Ectodermal cell (in vitro differentiated cells): ENCODE measurements around the gene ZNF628. TPM values are rescaled to one million over a fixed set of nuclear protein-coding genes. Genes with fewer than 3 reads are reported as not detected.

ENCODE experiments used
- H3K27ac ChIP-seq: 2 replicates; pipeline ENCODE4 v1.7.0; 2013; ENCODE audit warnings: mild to moderate bottlenecking, low read depth, low read length; ENCODE audit not compliant: insufficient read depth, poor library complexity, severe bottlenecking
- H3K27me3 ChIP-seq: 2 replicates; pipeline ENCODE4 v1.7.0; 2013; ENCODE audit warnings: mild to moderate bottlenecking, low read length; ENCODE audit not compliant: insufficient read depth, control insufficient read depth, poor library complexity, severe bottlenecking
- H3K36me3 ChIP-seq: one replicate; pipeline ENCODE4 v1.7.0; 2013; ENCODE audit warnings: low read length; ENCODE audit not compliant: control insufficient read depth, insufficient read depth
- H3K4me1 ChIP-seq: one replicate; pipeline ENCODE4 v1.7.0; 2013; ENCODE audit warnings: low read length; ENCODE audit not compliant: control insufficient read depth, insufficient read depth
- H3K4me3 ChIP-seq: 2 replicates; pipeline ENCODE4 v1.7.0; 2013; ENCODE audit warnings: low read depth, low read length, control low read depth; ENCODE audit not compliant: insufficient read depth
- H3K9me3 ChIP-seq: 2 replicates; pipeline ENCODE4 v1.7.0; 2013; ENCODE audit warnings: mild to moderate bottlenecking, low read length, moderate library complexity; ENCODE audit not compliant: control insufficient read depth
- WGBS, 2 experiments: methylation state at CpG; one replicate each; pipeline ENCODE4 v1.1.7; 2013; ENCODE audit warnings: missing lambda C conversion rate in 2 of 2; 5-methylcytosine and 5-hydroxymethylcytosine counted together
- polyA plus RNA-seq, 4 experiments: library from polyadenylated mRNA; stranded (reverse); fragments of 50-300 nt; gene quantifications; one replicate each; pipeline ENCODE4 v1.2.3, GENCODE V29; 2013

The ZNF628 gene
- polyA plus RNA-seq (2013, experiment 1 of 4), result 9.0 TPM
- 10.6 TPM for polyA plus RNA-seq (2013, experiment 2 of 4)
- 9.4 TPM for polyA plus RNA-seq (2013, experiment 3 of 4)
- polyA plus RNA-seq (2013, experiment 4 of 4), result 9.4 TPM

DNA sequence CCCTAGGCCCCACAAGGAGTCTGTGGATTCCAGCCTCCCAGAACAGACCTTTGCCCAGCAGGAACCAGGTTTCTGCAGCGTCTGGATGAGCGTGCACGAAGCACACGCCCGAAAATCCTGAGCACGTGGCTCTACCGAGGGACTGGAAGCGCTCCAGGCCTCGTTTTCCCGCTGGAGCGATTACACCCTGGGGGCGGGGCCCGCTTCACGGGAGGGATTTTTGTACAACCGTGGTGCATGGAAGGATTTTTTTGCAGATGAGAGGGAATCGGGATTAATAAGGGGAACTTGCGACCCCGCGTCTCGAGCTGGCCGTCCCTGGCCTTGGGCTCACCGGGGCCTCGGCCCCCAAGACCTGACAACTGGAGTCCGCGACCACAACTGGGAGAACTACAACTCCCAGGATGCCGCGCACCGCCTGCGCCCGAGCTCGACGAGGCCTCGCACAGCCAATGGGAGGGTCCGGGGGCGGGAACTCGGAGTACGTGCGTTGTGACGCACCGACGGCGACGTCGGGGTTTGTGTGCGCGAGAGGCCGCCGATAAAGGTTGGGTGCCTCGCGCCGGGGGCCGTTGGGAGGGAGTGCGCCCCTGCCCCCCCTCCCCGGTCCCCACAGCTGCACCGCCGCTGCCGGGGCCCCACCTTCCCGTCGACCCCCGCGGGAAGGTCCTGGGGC, at the start of gene ZNF628:
TSS of gene ZNF628 (plus strand) at position 518 of the 676 bp plus-strand sequence. CDS start 3,294 bp downstream, outside the sequence.
- H3K27me3 ChIP-seq, result no peaks in the 10 kb centered on the region
- H3K9me3 ChIP-seq, result no peaks in the 10 kb centered on the region
- H3K36me3 ChIP-seq, result no peaks in the 10 kb centered on the region
- peak within 1 kb of the TSS; percentile 58 for H3K27ac ChIP-seq
- WGBS, 2 experiments, result 2% methylated on average over 54 of the region's 61 CpGs
- H3K4me3 ChIP-seq, result peak within 1 kb of the TSS; percentile 69
- H3K4me1 ChIP-seq, result peaks cover 19% of the 10 kb centered on the region

DNA sequence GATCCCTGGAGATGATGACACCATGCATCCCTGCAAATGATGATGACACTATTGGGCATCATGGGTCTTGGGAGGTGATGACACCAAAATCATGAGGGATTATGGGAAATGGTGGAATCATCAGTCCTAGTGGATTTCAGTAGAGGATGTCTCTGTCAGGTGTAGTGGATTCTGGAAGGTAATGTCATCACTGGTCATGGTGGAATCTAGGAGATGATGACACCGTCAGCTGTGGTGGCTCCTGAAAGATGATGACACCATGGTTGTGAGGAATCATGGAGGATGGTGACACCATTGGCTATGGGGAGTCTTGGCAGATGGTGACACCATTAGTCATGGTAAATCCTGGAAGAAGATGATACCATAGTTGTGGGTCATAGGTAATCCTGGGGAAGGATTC, 45.2 kb upstream of the ZNF628 start:
- no peaks in the 10 kb centered on the region for H3K27me3 ChIP-seq
- no peaks in the 10 kb centered on the region for H3K36me3 ChIP-seq
- H3K4me1 ChIP-seq, result no peaks in the 10 kb centered on the region
- H3K4me3 ChIP-seq, result no peak overlapping the region
- H3K27ac ChIP-seq, result no peak overlapping the region
- WGBS, 2 experiments, result 89 to 91% methylated on average over 1 of the region's 1 CpG
- H3K9me3 ChIP-seq, result no peaks in the 10 kb centered on the region

DNA sequence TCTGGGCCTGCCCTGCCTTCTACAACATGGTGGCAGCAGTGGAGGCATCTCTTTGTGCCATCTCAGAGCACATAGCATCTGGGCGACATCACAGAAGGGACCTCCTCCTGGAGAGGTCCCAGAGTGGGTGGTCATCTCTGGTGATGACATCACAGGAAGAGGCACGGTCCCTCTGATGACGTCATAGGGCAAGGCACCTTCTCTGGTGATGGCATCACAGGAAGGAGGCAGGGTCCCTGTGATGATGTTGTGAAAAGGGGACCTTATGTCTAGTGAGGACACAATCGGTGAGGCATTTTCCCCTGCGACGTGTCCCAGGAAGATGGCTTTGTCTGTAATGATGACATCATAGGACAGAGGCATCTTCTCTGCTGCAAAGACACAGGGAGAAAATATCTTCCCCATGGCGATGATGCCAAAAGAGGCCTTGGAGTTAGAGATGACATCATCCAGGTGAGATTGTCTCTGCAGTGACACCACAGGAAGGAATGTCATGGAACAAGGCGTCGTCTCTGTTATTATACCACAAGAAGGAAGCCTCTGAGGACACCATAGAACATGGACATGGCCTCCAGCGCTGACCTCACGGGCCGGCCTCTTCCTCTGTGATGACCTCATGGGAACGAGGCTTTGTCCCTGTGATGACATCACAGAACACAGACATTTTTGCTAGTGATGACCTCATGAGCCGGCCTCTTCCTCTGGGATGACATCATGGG, 44.0 kb upstream of the ZNF628 start:
- Histone ChIP-seq H3K4me3 (no peak overlapping the region), H3K27ac (no peak overlapping the region), H3K4me1 (no peaks in the 10 kb centered on the region), H3K9me3 (no peaks in the 10 kb centered on the region), H3K27me3 (no peaks in the 10 kb centered on the region), H3K36me3 (no peaks in the 10 kb centered on the region)
- WGBS, 2 experiments, result 89 to 90% methylated on average over 14 of the region's 14 CpGs

GRCh38 chr19:55433292-55433691, 43.1 kb upstream of the ZNF628 start:
- Histone ChIP-seq H3K4me1 (no peaks in the 10 kb centered on the region), H3K9me3 (no peaks in the 10 kb centered on the region), H3K27me3 (peaks cover 7% of the 10 kb centered on the region), H3K27ac (no peak overlapping the region), H3K36me3 (no peaks in the 10 kb centered on the region), H3K4me3 (no peak overlapping the region)
- 87 to 89% methylated on average over 48 of the region's 48 CpGs for WGBS, 2 experiments

- Histone ChIP-seq H3K27ac (no peak overlapping the region), H3K27me3 (peaks cover 19% of the 10 kb centered on the region), H3K4me1 (no peaks in the 10 kb centered on the region), H3K36me3 (no peaks in the 10 kb centered on the region), H3K4me3 (no peak overlapping the region), H3K9me3 (no peaks in the 10 kb centered on the region)
- 83 to 84% methylated on average over 4 of the region's 4 CpGs for WGBS, 2 experiments
These were observed 42.0 kb upstream of the ZNF628 start for GRCh38 chr19:55434356-55434919.

GRCh38 chr19:55435020-55435419, 41.4 kb upstream of the ZNF628 start:
- H3K27ac ChIP-seq, result no peak overlapping the region
- H3K27me3 ChIP-seq, result peaks cover 25% of the 10 kb centered on the region
- no peaks in the 10 kb centered on the region for H3K36me3 ChIP-seq
- H3K9me3 ChIP-seq, result no peaks in the 10 kb centered on the region
- WGBS, 2 experiments, result 78 to 92% methylated on average over 4 of the region's 4 CpGs
- H3K4me1 ChIP-seq, result peaks cover under 1% of the 10 kb centered on the region
- H3K4me3 ChIP-seq, result no peak overlapping the region

GRCh38 chr19:55436847-55437246, 39.6 kb upstream of the ZNF628 start:
- no peak overlapping the region for H3K27ac ChIP-seq
- H3K4me3 ChIP-seq, result no peak overlapping the region
- H3K4me1 ChIP-seq, result peaks cover 17% of the 10 kb centered on the region
- no peaks in the 10 kb centered on the region for H3K36me3 ChIP-seq
- WGBS, 2 experiments, result 41% methylated on average over 8 of the region's 8 CpGs
- no peaks in the 10 kb centered on the region for H3K9me3 ChIP-seq
- peaks cover 43% of the 10 kb centered on the region for H3K27me3 ChIP-seq

DNA sequence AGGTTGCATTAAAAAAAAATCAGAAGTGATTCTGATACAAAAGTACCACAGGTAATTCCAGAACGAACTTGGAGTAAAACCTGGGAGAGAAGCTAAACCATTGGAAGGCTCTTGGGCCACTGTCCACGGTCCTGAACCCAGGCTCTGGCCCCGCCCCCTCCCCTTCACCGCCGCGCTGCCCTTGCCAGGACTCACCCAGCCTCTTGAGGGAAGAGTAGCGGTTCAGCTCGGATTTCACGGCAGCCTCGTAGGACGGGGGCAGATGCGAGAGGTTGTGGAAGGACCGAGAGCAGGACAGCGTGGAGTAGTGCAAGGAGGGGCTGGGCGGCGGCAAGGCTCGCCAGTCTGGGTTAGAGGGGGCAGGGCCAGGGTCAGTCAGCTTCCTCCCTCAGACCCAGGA, 39.0 kb upstream of the ZNF628 start:
- H3K27ac ChIP-seq, result no peak overlapping the region
- H3K4me1 ChIP-seq, result peaks cover 17% of the 10 kb centered on the region
- no peak overlapping the region for H3K4me3 ChIP-seq
- H3K27me3 ChIP-seq, result peaks cover 49% of the 10 kb centered on the region
- WGBS, 2 experiments, result 2 to 3% methylated on average over 17 of the region's 17 CpGs
- no peaks in the 10 kb centered on the region for H3K36me3 ChIP-seq
- no peaks in the 10 kb centered on the region for H3K9me3 ChIP-seq

GRCh38 chr19:55439052-55439451, 37.4 kb upstream of the ZNF628 start:
- H3K27ac ChIP-seq, result no peak overlapping the region
- peaks cover 65% of the 10 kb centered on the region for H3K27me3 ChIP-seq
- whole genome bisulfite sequencing, 2 experiments, result 73 to 77% methylated on average over 5 of the region's 5 CpGs
- H3K4me1 ChIP-seq, result peaks cover 19% of the 10 kb centered on the region
- no peaks in the 10 kb centered on the region for H3K36me3 ChIP-seq
- no peaks in the 10 kb centered on the region for H3K9me3 ChIP-seq
- no peak overlapping the region for H3K4me3 ChIP-seq

DNA sequence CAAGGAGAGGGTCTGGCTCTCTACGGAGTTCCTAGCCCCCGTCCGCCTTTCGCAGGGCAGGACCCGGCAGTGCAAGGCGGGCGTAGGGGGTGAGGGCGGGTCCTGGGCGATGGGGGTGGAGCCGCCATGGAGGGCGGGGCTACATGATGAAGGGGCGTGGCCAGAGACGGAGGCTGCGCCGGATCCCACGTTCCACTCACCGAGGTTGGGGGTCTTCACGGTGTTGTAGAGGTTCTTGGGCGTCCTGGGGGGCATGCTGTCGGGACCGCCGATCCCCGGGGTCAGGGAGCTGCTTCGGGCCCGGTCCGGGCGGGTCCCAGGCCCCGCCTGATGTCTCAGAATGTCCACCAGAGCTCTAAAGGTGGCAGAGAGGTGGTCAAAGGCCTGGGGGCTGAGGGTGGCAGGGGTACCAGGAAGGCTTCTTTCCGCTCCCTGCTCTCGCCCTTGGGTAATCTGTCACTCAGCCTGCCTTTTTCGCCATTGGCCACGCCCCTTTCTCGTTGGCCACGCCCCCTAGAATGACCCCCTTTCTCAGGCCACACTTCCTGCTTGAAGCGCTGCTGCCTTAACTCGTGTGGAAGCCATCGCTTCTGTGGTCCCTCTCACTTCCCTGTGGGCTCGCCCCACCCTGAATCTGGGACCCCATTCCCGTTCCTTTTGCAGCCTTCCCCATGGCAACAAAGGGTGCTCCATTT, 35.9 kb upstream of the ZNF628 start:
- 14 to 16% methylated on average over 39 of the region's 39 CpGs for WGBS, 2 experiments
- Histone ChIP-seq H3K27ac (no peak overlapping the region), H3K27me3 (peaks cover 80% of the 10 kb centered on the region)

More for the DNA sequence above, 35.9 kb upstream of the ZNF628 start:
- Histone ChIP-seq H3K4me3 (no peak overlapping the region), H3K9me3 (no peaks in the 10 kb centered on the region), H3K36me3 (no peaks in the 10 kb centered on the region), H3K4me1 (peaks cover 19% of the 10 kb centered on the region)
